HG03575 (cell line): ENCODE results near the gene HOXB5.

ENCODE experiments used
- ATAC-seq: cut with Tn5 transposase; IDR thresholded peaks from one replicate; pipeline ENCODE4 v1.9.1; 2021; ENCODE audit not compliant: unreplicated experiment, insufficient number of reproducible peaks, low FRiP score; ENCODE audit errors: extremely low read depth

The HOXB5 gene

GRCh38 chr17:48594538-48595277 is 1.1 kb upstream of the HOXB5 start:
- ATAC-seq = no peak

GRCh38 chr17:48593840-48594537 is 410 bp upstream of the HOXB5 start:
- no peak for ATAC-seq

- ATAC-seq = no peak
These were observed 1.0 kb downstream of the HOXB5 start for GRCh38 chr17:48592577-48592976.

GRCh38 chr17:48592057-48592514 is 1.5 kb downstream of the HOXB5 start:
- ATAC-seq = no peak

- no peak for ATAC-seq
These were observed 2.1 kb downstream of the HOXB5 start for GRCh38 chr17:48591255-48592056.

- no peak for ATAC-seq
These were observed 2.9 kb downstream of the HOXB5 start for GRCh38 chr17:48590607-48591161.

GRCh38 chr17:48589831-48590606 is 3.6 kb downstream of the HOXB5 start, which contains the start of gene HOXB3:
TSS of gene HOXB3 (minus strand) at chr17:48590241. CDS start at chr17:48552474, 37,767 bp downstream.
- no peak for ATAC-seq

GRCh38 chr17:48589060-48589830 is 4.3 kb downstream of the HOXB5 start:
- no peak for ATAC-seq

- ATAC-seq = no peak
These were observed 5.1 kb downstream of the HOXB5 start for GRCh38 chr17:48588528-48588927.

- ATAC-seq = no peak
These were observed 5.5 kb downstream of the HOXB5 start for GRCh38 chr17:48588074-48588415.

GRCh38 chr17:48587276-48588073 is 6.1 kb downstream of the HOXB5 start:
- ATAC-seq = no peak

GRCh38 chr17:48586355-48587258 is 7.0 kb downstream of the HOXB5 start:
- ATAC-seq = no peak

GRCh38 chr17:48584223-48584741 is 9.3 kb downstream of the HOXB5 start:
- ATAC-seq = no peak

- ATAC-seq = no peak
These were observed 9.8 kb downstream of the HOXB5 start for GRCh38 chr17:48583708-48584222.

GRCh38 chr17:48582750-48583069 is 10.9 kb downstream of the HOXB5 start:
- ATAC-seq = no peak
